K562 (cell line): ENCODE data around the gene CCDC7. TPM values are rescaled to one million over a fixed set of nuclear protein-coding genes. Genes with fewer than 3 reads are reported as not detected.

Experiments
- BCLAF1 ChIP-seq, 2 experiments: fragments of 450-650 bp in 1 of 2; IDR thresholded peaks; 2 replicates each; pipeline ENCODE4 v1.6.1; 2011 to 2017; ENCODE audit warnings: low read depth in 2 of 2, antibody characterized with exemption in 1 of 2, borderline replicate concordance in 1 of 2, low read length in 1 of 2, mild to moderate bottlenecking in 1 of 2, mixed read lengths in 1 of 2; ENCODE audit not compliant: control insufficient read depth in 1 of 2
- BRD4 ChIP-seq: fragments of 200-600 bp; sonication (generic); IDR thresholded peaks from 2 replicates; pipeline ENCODE4 v1.6.1; 2017; ENCODE audit warnings: inconsistent platforms
- FOS ChIP-seq: IDR thresholded peaks from 3 replicates; pipeline ENCODE4 v1.6.1; 2011; ENCODE audit not compliant: insufficient read length; ENCODE audit errors: extremely low read depth
- FOXA1 ChIP-seq: fragments of 450-650 bp; IDR thresholded peaks from 2 replicates; pipeline ENCODE4 v1.6.1; 2016; ENCODE audit warnings: mild to moderate bottlenecking, borderline replicate concordance
- GABPA ChIP-seq: fragments of 200-800 bp; sonication (Bioruptor generic); conservative IDR thresholded peaks from 2 replicates; pipeline ENCODE4 v1.6.1; 2016; ENCODE audit warnings: low read depth, missing genetic modification characterization, missing compliant biosample characterization
- HDAC2 ChIP-seq: fragments of 450-650 bp; IDR thresholded peaks from 2 replicates; pipeline ENCODE4 v1.6.1; 2016; ENCODE audit warnings: mild to moderate bottlenecking
- HOXB6 ChIP-seq: fragments of 250-450 bp; sonication (Bioruptor Pico); IDR thresholded peaks from 2 replicates; pipeline ENCODE4 v1.5.1; 2022; ENCODE audit warnings: mild to moderate bottlenecking, borderline replicate concordance
- KDM2B ChIP-seq: fragments of 250-450 bp; sonication (Bioruptor Pico); IDR thresholded peaks from 2 replicates; pipeline ENCODE4 v1.8.0; 2021; ENCODE audit warnings: mild to moderate bottlenecking, moderate library complexity
- LARP7 ChIP-seq: fragments of 450-650 bp; IDR thresholded peaks from 2 replicates; pipeline ENCODE4 v1.6.1; 2016
- MCM3 ChIP-seq: fragments of 450-650 bp; IDR thresholded peaks from 2 replicates; pipeline ENCODE4 v1.6.1; 2016
- MNT ChIP-seq, 2 experiments: fragments of 450-650 bp; conservative IDR thresholded peaks; 2 replicates each; pipeline ENCODE4 v1.6.1; 2017; ENCODE audit warnings: mild to moderate bottlenecking in 2 of 2, moderate library complexity in 2 of 2
- NCOR1 ChIP-seq: fragments of 450-650 bp; IDR thresholded peaks from 2 replicates; pipeline ENCODE4 v1.6.1; 2016; ENCODE audit warnings: mild to moderate bottlenecking, moderate library complexity
- RAD21 ChIP-seq, 2 experiments: fragments of 250-450 bp in 1 of 2; fragments of 450-650 bp in 1 of 2; sonication (Bioruptor Pico) in 1 of 2; formaldehyde crosslinking in 1 of 2; IDR thresholded peaks in 1 of 2; conservative IDR thresholded peaks in 1 of 2; 2 replicates each; pipeline versions ENCODE4 v1.4.0 to v1.8.0; 2020 to 2022; ENCODE audit warnings: mild to moderate bottlenecking in 2 of 2, moderate library complexity in 1 of 2
- TAF1 ChIP-seq: IDR thresholded peaks from 2 replicates; pipeline ENCODE4 v1.6.1; 2011; ENCODE audit warnings: mild to moderate bottlenecking, low read length, moderate library complexity; ENCODE audit not compliant: insufficient read depth, control insufficient read depth, severe bottlenecking; ENCODE audit errors: extremely low read depth
- ZBED1 ChIP-seq: IDR thresholded peaks from 2 replicates; pipeline ENCODE4 v1.6.1; 2014
- ZNF407 ChIP-seq: fragments of 450-650 bp; IDR thresholded peaks from 2 replicates; pipeline ENCODE4 v1.6.1; 2016; ENCODE audit warnings: low read depth
- ZNF76 ChIP-seq: fragments of 250-450 bp; sonication (Bioruptor Pico); IDR thresholded peaks from 2 replicates; pipeline ENCODE4 v1.4.0; 2020; ENCODE audit warnings: mild to moderate bottlenecking, moderate library complexity, borderline replicate concordance
- polyA plus RNA-seq, 8 experiments: library from polyadenylated mRNA; depleted of rRNA in 4 of 8; stranded (reverse) in 5 of 8; unstranded in 3 of 8; fragments of >200 nt; fragmentation: Nextera tagmentation in 2 of 8; fragmentation: Illumina TruSeq in 1 of 8; extraction: Ambion mirVana in 2 of 8; extraction: Trizol in 1 of 8; gene quantifications; 2 replicates each; pipeline versions ENCODE4 v1.2.1 to v1.2.3, GENCODE V29; 2011 to 2014; ENCODE audit warnings: inconsistent platforms in 1 of 8, missing spikeins in 1 of 8
- total RNA-seq, 7 experiments: library from RNA; depleted of rRNA in 6 of 7; stranded (reverse); fragments of >200 nt in 6 of 7; fragmentation: Illumina TruSeq in 2 of 7; extraction: Trizol in 2 of 7; gene quantifications; 2 replicates each; pipeline versions ENCODE4 v1.2.1 to v1.2.3, GENCODE V29; 2011 to 2021; ENCODE audit warnings: low replicate concordance in 1 of 7

Gene CCDC7
- total and polyA plus RNA-seq, 9 of the 15 experiments (the other 6 are each of a cell fraction or from before 2014, with no cell fraction given) = 1.5 to 6.6 (median 2.7) TPM

- TF ChIP-seq FOXA1 (no peak), GABPA (tag) (no peak), LARP7 (no peak), MCM3 (no peak), FOS (no peak), HDAC2 (0 out of 2 replicates have a peak, but pooled peaks have one; percentile 34), HOXB6 (CRISPR knock-in tag) (no peak), ZBED1 (no peak), BCLAF1 (IDR thresholded peaks at IDR 0.05; ENCODE audit: borderline replicate concordance in 1 of 2, control insufficient read depth in 1 of 2, low read depth in 2 of 2, low read length in 1 of 2) (no peak), TAF1 (no peak), MNT (conservative IDR thresholded peaks at IDR 0.05) (no peak), RAD21 (CRISPR knock-in tag; conservative IDR thresholded peaks at IDR 0.05 in 1 of 2, IDR thresholded peaks at IDR 0.05 in 1 of 2) (no peak), KDM2B (CRISPR knock-in tag) (no peak), ZNF407 (no peak), NCOR1 (0 out of 2 replicates have a peak, but pooled peaks have one; percentile 17), ZNF76 (CRISPR knock-in tag) (no peak), BRD4 (no peak)
These were observed 476.2 kb downstream of the CCDC7 start (continued) for GRCh38 chr10:32922170-32922569.
